Testis (tissue), 3 donors: ENCODE measurements around the gene BICRAL. TPM values are rescaled to one million over a fixed set of nuclear protein-coding genes. Genes with fewer than 3 reads are reported as not detected.

Experiments used
- DNase-seq: peaks from one replicate; pipeline ENCODE4 v3.0.0-alpha.2; 2019
- H3K27ac ChIP-seq, 2 donors: fragments of 200-600 bp; sonication (generic); one replicate each; pipeline ENCODE4 v1.5.1; 2019
- H3K27me3 ChIP-seq: fragments of 200-600 bp; sonication (generic); one replicate; pipeline ENCODE4 v1.5.1; 2019
- H3K36me3 ChIP-seq: fragments of 200-600 bp; sonication (generic); one replicate; pipeline ENCODE4 v1.5.1; 2017; ENCODE audit warnings: low read depth; ENCODE audit errors: missing control alignments
- H3K4me1 ChIP-seq: fragments of 200-600 bp; sonication (generic); one replicate; pipeline ENCODE4 v1.5.1; 2019
- H3K4me3 ChIP-seq, 2 donors: fragments of 200-600 bp; sonication (generic); one replicate each; pipeline ENCODE4 v1.5.1; 2017 to 2019
- H3K9me3 ChIP-seq: fragments of 200-600 bp; sonication (generic); one replicate; pipeline ENCODE4 v1.5.1; 2017
- CTCF ChIP-seq, 3 experiments: fragments of 450-650 bp in 2 of 3; fragments of 200-600 bp in 1 of 3; sonication (generic) in 1 of 3; IDR thresholded peaks; one replicate each; pipeline ENCODE4 v1.5.1; 2016 to 2019; ENCODE audit warnings: antibody characterized with exemption in 3 of 3, mild to moderate bottlenecking in 2 of 3, moderate library complexity in 1 of 3
- POLR2A ChIP-seq: fragments of 450-650 bp; IDR thresholded peaks from one replicate; pipeline ENCODE4 v1.6.1; 2017; ENCODE audit warnings: antibody characterized with exemption, mild to moderate bottlenecking, moderate library complexity
- WGBS, 2 donors: methylation state at CpG; one replicate each; pipeline ENCODE4 v1.1.5; 2018; 5-methylcytosine and 5-hydroxymethylcytosine counted together
- intact Hi-C: fragments of 100-400 bp; cut with DNase I; formaldehyde crosslinking; loops from one replicate; pipeline ENCODE4 v1.15.1; 2023; ENCODE audit warnings: low total_unique reads
- polyA plus RNA-seq: library from polyadenylated mRNA; stranded (reverse); fragments of 350-450 nt; fragmentation: Illumina TruSeq; extraction: RNeasy Lipid Tissue Mini Kit (QIAGEN cat#74804); gene quantifications from one replicate; pipeline ENCODE4 v1.2.3, GENCODE V29; 2014; ENCODE audit warnings: low read depth, low replicate concordance; ENCODE audit not compliant: insufficient read depth
- total RNA-seq, 2 donors: library from RNA; depleted of rRNA; stranded (reverse); fragments of >200 nt; gene quantifications; one replicate each; pipeline ENCODE4 v1.2.3, GENCODE V29; 2016

Gene BICRAL
- total and polyA plus RNA-seq, 3 donors from 2014 or later = 12.5 to 21.1 (median 20.4) TPM

GRCh38 chr6:42817907-42818306, 36.1 kb downstream of the BICRAL start:
- no peaks in the 10 kb centered on the region for H3K27me3 ChIP-seq
- no peak for TF ChIP-seq CTCF (IDR thresholded peaks at IDR 0.05)
- TF ChIP-seq POLR2A = no peak
- no peak overlapping the region for H3K4me3 ChIP-seq
- H3K4me1 ChIP-seq = peaks cover 10% of the 10 kb centered on the region
- intact Hi-C loops = no loop called here
- H3K27ac ChIP-seq = no peak overlapping the region
- DNase-seq = no peak
- no peaks in the 10 kb centered on the region for H3K36me3 ChIP-seq
- no peaks in the 10 kb centered on the region for H3K9me3 ChIP-seq

DNA sequence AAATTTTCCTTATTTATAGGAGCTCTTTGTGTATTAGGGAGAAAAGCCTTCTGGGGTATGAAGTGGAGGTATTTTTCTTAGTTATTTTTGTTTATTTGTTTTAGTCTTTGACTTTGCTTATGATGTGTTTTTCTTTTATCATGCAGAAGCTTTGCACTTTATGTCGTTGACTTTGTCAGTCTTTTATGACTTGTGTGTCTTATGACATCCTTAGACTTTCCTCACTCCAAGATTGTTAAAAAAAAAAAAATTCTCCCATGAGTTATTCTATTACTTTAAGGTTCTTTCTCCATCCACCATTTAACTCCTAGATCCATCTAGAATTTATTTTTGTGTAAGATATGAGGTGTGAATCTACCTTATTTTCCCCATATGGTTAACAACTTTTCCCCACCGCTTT, 36.6 kb downstream of the BICRAL start:
- Histone ChIP-seq H3K9me3 (no peaks in the 10 kb centered on the region), H3K4me1 (peaks cover 10% of the 10 kb centered on the region), H3K27me3 (no peaks in the 10 kb centered on the region), H3K27ac (no peak overlapping the region), H3K4me3 (no peak overlapping the region), H3K36me3 (no peaks in the 10 kb centered on the region)
- 92% methylated on average over 2 of the region's 2 CpGs for WGBS, 2 donors
- intact Hi-C loops = no loop called here
- DNase-seq = no peak
- no peak for TF ChIP-seq CTCF (IDR thresholded peaks at IDR 0.05)
- TF ChIP-seq POLR2A = no peak

DNA sequence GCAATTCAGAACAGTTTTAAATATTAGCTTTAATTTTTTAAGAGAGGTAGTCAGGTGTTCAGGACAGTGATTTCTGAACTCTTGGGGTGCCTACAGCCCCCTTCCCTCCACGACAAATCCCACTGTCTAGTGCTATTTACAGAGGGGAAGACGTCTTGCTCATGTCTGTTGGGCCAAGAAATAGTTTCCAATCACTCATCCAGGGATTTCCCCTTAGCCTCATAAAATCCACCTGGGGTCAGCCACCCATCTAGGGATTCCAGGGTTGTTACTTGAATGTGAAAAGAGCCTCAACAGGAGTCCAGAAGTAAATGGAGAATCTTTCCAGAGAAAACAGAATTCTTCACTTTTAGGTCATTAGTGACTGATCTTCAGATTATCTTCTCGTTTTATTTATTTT, 37.0 kb downstream of the BICRAL start:
- intact Hi-C loops = no loop called here
- TF ChIP-seq CTCF (IDR thresholded peaks at IDR 0.05) (no peak), POLR2A (no peak)
- Histone ChIP-seq H3K36me3 (no peaks in the 10 kb centered on the region), H3K4me1 (peaks cover 10% of the 10 kb centered on the region), H3K9me3 (no peaks in the 10 kb centered on the region), H3K4me3 (no peak overlapping the region), H3K27ac (no peak overlapping the region), H3K27me3 (no peaks in the 10 kb centered on the region)
- WGBS, 2 donors = 71 to 80% methylated on average over 3 of the region's 3 CpGs
- DNase-seq = no peak

DNA sequence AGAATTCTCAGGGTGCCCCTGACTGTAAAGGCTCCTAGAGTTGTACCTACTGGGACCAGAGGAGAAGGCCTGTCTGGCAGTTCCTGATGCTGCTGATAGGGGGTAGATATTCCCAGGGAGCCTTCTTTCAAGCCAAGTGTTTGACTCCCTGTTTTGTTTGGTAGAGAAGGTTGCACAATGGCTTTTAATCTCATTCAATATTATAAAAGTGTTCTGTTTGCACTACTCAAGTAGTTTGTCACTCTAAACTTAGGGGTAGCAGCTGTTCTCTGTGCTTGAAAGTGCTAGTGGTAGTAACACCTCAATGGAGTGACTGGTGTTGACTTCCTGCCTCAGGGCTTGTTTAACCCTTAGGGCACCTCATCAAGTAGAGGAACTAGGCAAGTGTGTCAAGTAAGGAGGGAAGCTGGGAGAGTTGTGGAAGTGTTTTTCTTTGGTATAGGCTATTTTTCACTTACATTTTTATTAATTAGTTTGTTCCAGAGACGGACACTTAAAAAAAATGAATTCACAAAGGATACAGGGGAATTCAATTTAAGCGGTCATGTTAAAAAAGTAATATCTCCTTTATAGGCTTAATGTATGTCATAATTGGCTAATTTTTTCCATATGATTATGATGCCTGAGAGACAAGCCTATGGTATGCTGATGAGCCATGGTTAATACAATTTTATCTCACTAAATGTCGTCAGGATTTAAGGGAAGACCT, 38.1 kb downstream of the BICRAL start:
- H3K36me3 ChIP-seq = no peaks in the 10 kb centered on the region
- H3K9me3 ChIP-seq = no peaks in the 10 kb centered on the region
- intact Hi-C loops = no loop called here
- H3K4me3 ChIP-seq = no peak overlapping the region
- H3K4me1 ChIP-seq = peaks cover 10% of the 10 kb centered on the region
- 76 to 86% methylated on average over 3 of the region's 3 CpGs for WGBS, 2 donors
- no peaks in the 10 kb centered on the region for H3K27me3 ChIP-seq
- H3K27ac ChIP-seq = peak overlapping the region; percentile 72 to 78
- no peak for TF ChIP-seq POLR2A
- TF ChIP-seq CTCF (IDR thresholded peaks at IDR 0.05) = no peak
- no peak for DNase-seq
